NCI-H524 (cell line): ENCODE data around the gene CTU2.

ENCODE experiments used
- DNase-seq, 2 experiments: peaks; one replicate each; lab custom pipeline; 2025; lab: John Stamatoyannopoulos, UW

The CTU2 gene

GRCh38 chr16:88714420-88715302, 8.4 kb downstream of the CTU2 start:
- DNase-seq, result no peak

GRCh38 chr16:88715312-88716190, 9.2 kb downstream of the CTU2 start:
- DNase-seq, result no peak

- no peak for DNase-seq
These were observed 9.9 kb downstream of the CTU2 start for GRCh38 chr16:88716201-88716600.

DNA sequence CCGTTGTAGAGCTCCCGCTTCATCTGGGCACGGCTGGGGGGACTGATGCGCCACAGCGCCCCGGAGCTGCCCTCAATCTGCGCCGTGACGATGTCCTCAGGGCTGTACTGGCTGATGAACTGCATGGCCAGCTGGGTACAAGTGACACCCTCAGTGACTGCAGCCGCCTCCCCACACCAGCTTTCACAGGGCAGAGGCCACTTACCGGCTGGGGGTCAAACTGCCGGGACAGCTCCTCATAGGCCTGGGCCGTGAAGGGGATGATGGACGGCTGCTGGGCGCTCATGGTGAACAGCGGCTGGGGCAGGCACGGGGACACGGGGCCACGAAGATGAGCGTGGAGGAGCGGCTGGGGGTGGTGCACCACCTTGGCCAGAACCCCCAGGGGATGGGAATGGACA, 10.3 kb downstream of the CTU2 start:
- DNase-seq, result no peak

DNA sequence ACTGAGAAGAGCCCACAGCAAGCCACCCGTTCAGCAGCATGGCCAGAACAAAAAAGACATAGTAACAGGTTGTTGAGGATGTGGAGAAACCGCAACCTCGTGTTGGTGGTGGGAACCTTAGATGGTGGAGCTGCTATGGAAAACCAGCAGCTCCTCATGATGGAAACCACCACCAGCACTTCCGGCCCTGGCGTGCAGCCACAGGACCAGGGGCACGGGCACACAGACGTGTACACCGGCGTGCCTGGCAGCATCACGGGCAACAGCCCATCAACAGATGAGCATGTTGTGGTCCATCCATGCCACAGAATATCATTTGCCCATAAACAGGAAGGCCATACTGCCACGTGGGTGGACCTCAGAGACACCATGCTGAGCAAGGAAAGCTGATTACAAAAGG, 11.9 kb downstream of the CTU2 start:
- no peak for DNase-seq

- no peak for DNase-seq
These were observed 13.1 kb downstream of the CTU2 start for GRCh38 chr16:88719267-88719932.

DNA sequence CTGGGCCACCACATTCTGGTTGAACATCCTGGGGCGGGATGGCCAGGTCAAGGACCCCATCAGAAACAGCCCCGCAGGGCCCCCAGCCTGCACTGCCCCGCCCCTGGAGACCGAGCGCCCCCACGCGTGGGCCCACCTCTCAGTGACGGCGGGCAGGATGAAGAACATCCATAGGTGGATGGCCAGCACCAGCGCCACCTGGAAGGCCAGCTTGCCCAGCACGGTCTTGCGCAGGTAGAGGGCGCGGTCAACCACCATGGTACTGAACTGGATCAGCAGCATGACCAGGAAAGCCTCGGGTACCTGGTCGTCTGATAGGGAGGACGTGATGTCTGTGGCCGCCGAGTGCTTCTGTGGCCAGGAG, 13.6 kb downstream of the CTU2 start:
- no peak for DNase-seq

- no peak for DNase-seq
These were observed 14.2 kb downstream of the CTU2 start for GRCh38 chr16:88720396-88720970.

- no peak for DNase-seq
These were observed 14.9 kb downstream of the CTU2 start for GRCh38 chr16:88721236-88721635.

DNA sequence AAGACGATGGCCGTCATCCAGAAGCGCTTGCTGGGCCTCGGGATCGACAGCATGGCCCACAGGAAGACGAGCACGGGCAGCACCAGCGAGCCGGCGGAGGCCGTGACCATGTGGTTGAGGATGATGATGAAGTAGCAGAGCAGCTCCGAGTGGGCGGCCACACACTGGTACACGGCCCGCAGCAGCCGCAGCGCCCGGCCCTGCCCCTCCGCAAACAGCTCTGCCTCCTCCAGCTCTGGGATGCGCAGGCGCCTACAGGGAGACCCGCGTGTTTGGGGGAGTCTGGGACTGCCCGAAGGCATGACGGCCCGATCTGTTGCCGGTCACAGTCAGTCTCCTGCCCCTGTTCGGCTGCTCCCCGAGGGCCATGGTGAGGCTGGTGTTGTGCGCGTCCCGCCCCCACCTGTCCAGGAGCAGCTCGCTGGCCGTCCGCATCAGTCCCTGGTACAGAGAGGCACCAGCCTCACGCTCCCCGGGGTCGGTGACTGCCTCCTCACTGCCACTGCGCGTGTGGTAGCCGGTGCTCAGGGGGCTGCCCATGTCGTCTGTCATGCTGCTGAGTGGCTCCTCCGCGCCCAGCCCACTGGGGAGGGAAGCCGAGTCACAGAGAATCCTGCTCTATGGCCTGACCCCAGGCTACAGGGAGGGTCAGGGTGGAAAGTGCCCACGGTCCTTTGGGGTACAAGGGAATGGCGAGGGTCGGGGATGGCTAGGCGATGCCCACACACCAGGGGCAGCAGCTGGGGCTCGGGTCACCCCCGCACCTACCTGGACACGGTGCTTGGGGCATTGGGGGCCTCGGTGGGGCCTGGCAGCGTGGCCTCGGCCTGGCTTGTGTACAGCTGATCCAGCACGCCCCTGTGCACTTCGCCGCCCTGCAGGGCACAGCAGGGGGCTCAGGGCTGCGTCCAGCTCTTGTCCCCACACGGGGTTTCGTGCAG, 15.8 kb downstream of the CTU2 start:
- no peak for DNase-seq

DNA sequence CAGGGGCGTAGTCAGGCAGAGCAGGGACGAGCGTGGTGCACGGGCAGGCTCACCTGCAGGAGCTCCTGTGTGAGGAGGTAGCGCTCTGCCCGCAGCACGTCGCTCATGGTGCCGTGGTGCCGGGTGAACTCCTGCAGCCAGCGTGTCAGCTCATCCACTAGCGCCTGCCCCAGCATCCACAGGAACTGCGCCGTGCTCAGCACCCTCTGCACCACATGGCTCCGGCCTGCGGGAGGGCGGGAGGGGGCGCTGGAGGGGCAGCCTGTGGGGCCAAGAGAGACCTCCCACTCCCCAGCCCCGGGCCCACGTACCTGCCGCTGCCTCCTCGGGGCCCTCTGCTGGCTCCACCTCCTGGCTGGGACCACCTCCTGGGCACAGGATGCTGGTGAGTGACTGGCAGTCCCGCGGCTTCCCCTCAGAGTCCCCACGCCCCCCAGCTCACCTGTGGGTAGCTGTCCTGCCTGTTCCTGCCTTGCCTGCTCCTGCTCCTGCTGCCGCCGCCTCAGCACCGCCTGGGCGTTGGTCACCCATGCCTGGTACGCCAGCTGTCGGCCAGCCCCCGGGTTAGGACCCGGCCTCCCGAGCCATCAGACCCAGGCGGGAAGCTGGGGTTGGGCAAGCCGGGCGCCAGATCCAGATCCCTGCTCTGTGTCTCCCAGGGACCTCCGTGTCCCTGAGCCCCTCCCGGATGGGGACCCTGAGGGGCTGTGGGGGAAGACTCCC, 16.6 kb downstream of the CTU2 start:
- no peak for DNase-seq

DNA sequence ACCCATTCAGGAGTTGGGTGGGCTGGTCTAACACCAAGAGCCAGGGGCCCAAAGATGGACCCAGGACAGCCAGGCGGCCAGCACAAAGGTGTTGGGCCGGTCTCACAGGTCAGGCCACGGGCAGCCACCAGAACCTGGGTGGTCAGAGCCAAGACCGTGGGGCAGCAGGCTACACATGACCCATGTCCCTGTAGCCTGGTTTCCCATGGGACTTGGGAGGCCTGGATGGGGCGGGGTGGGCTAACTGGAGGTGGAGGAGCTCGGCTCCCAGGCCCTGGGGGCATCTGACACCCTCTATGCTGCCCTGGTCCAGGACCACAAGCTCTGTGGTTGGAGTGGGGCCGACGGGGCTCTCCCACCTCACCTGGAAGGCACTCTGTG, 17.2 kb downstream of the CTU2 start:
- DNase-seq, result no peak

DNA sequence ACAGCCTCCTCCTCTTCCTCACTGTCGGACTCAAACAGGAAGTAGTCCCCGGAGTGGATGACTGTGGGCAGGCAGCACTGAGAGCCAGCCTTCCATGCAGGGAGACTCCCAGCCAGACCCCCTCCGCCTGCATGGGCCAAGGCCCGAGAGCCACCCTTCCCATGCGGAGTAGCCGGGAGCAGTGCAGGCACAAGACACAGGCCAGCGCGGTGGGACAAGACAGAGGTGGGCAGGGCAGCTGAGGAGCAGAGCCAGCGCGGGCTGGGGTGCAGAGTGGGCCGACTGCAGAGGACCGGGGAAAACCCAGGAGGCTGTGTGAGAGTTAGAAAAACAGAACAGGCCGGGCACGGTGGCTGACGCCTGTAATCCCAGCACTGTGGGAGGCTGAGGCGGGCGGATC, 17.6 kb downstream of the CTU2 start:
- no peak for DNase-seq

GRCh38 chr16:88724855-88725555, 18.7 kb downstream of the CTU2 start:
- DNase-seq, result no peak

DNA sequence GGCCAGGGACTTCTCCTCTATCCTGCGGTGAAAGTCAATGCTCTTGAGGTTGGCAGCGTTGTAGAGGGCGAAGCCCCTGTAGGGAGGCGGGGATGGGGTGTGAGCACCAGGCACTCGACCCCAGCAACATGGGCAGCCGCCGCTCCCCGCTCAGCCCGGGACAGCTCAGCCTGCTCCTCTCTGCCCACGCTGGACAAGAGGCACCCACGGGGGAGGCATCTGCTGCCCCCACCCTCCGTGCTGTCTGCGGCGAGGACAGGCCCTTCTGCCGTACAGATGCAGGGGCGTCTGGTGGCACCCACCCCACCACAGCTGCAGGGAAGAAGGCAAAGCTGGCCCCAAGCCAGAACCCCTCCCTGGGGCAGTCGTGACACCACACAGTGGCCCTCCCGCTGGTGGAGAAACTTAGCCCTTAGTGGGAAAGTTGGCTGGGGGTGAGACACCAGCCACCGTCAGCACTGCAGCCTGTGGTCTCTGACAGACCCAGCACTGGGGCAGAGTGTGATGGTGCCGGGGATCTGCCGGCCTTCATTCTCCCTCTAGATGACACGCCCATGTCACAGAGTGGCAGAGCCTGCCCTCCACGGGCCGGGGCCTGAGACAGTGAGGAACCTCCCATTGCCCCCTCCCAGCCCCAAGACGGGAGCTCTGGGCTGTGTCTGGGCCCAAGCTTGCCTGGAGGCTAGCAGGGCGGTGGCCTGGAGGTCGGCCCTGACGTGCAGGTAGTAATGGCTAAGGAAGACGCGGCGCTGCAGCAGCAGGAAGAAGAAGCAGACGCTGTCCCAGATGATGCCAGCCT, 19.5 kb downstream of the CTU2 start:
- no peak for DNase-seq

GRCh38 chr16:88726408-88726749, 20.1 kb downstream of the CTU2 start:
- no peak for DNase-seq

DNA sequence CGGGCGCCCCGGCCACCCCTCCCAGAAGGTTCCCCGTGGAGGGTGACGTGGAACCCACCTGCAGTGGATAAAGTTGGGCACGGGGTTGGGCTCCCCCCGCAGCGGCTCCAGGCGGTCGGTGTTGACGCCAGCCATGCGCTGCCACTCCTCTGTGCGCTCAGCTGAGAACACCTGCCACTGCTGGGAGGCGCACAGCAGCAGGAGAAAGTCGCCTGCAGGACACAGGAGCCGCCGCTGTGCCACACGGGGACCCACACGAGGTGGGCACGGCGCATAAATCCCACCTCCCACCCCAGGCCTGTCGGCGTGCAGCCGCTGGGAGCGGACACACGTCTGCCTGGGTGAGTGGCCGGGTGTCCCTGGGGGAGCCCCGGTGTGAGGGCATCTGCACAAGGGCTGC, 20.7 kb downstream of the CTU2 start:
- DNase-seq, result no peak

DNA sequence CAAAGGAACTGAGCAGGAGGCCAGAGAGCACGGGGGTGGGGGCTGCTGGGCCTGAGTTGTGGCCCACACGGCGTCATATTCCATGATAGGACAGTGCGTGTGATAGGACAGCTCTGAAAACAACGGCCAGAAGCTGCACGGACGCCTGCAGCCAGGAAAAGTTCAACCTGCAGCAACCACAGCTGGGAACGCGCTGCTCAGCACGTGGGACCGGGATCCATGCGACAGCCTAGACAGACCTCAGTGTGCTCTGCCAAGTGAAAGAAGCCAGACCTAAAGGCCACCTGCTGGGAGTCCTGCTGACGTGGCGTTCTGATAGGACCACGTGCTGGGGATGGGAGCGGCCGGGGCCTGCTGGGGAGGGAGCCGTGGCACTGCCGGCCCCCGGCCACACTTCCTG, 21.6 kb downstream of the CTU2 start:
- DNase-seq, result no peak
